Stomach (tissue), 9 donors: Measurements from ENCODE around the gene FOSL1. TPM values are rescaled to one million over a fixed set of nuclear protein-coding genes. Genes with fewer than 3 reads are reported as not detected.

Experiments
- DNase-seq, 2 donors: peaks; one replicate each; pipeline versions ENCODE4 v3.0.0 to v3.0.0-alpha.2; 2013 to 2019
- H3K27ac ChIP-seq, 5 donors: fragments of 200-600 bp in 4 of 5; sonication (generic) in 4 of 5; one replicate each; pipeline ENCODE4 v1.5.1; 2013 to 2019; ENCODE audit warnings: mild to moderate bottlenecking in 1 of 5, moderate library complexity in 1 of 5
- H3K27me3 ChIP-seq, 3 donors: fragments of 200-600 bp; sonication (generic); one replicate each; pipeline ENCODE4 v1.5.1; 2017 to 2019; ENCODE audit warnings: mixed run types in 1 of 3
- H3K36me3 ChIP-seq, 4 donors: fragments of 200-600 bp; sonication (generic); 1 replicate in 3 of 4; 2 replicates in 1 of 4; pipeline ENCODE4 v1.5.1; 2016 to 2019
- H3K4me1 ChIP-seq, 4 donors: fragments of 200-600 bp; sonication (generic); one replicate each; pipeline ENCODE4 v1.5.1; 2016 to 2019
- H3K4me3 ChIP-seq, 4 donors: fragments of 200-600 bp; sonication (generic) in 3 of 4; one replicate each; pipeline ENCODE4 v1.5.1; 2016 to 2019; ENCODE audit warnings: mild to moderate bottlenecking in 1 of 4
- H3K9me3 ChIP-seq, 4 donors: fragments of 200-600 bp; sonication (generic); one replicate each; pipeline ENCODE4 v1.5.1; 2016 to 2019
- CTCF ChIP-seq, 7 experiments: fragments of 450-650 bp in 4 of 7; fragments of 200-600 bp in 3 of 7; sonication (generic) in 3 of 7; IDR thresholded peaks; one replicate each; pipeline ENCODE4 v1.5.1; 2016 to 2019; ENCODE audit warnings: antibody characterized with exemption in 7 of 7, control low read depth in 2 of 7, mild to moderate bottlenecking in 1 of 7
- EP300 ChIP-seq: sonication (generic); formaldehyde crosslinking; IDR thresholded peaks from one replicate; pipeline ENCODE4 v1.6.1; 2017; ENCODE audit warnings: antibody characterized with exemption
- POLR2A ChIP-seq, 4 donors: fragments of 450-650 bp; IDR thresholded peaks; one replicate each; pipeline ENCODE4 v1.6.1; 2016; ENCODE audit warnings: antibody characterized with exemption in 4 of 4, control low read depth in 2 of 4, mild to moderate bottlenecking in 1 of 4, moderate library complexity in 1 of 4
- POLR2AphosphoS5 ChIP-seq, 3 donors: sonication (generic); formaldehyde crosslinking; IDR thresholded peaks; one replicate each; pipeline ENCODE4 v1.6.1; 2016; ENCODE audit warnings: antibody characterized with exemption in 3 of 3
- WGBS, 5 donors: extraction: QIAGEN DNeasy Blood & Tissue Kit in 3 of 5; methylation state at CpG; one replicate each; pipeline versions ENCODE4 v1.1.5 to v1.1.7; 2013 to 2018; 5-methylcytosine and 5-hydroxymethylcytosine counted together
- intact Hi-C: fragments of 100-400 bp; cut with DNase I; formaldehyde crosslinking; loops from one replicate; pipeline ENCODE4 v1.15.1; 2023; ENCODE audit warnings: low total_unique reads
- polyA plus RNA-seq, 3 donors: library from polyadenylated mRNA; stranded (reverse); fragments of 200-250 nt; gene quantifications; one replicate each; pipeline ENCODE4 v1.2.3, GENCODE V29; 2013
- total RNA-seq, 5 donors: library from RNA; depleted of rRNA; stranded (reverse); fragments of >200 nt; gene quantifications; one replicate each; pipeline versions ENCODE4 v1.1.0 to v1.2.3, GENCODE V29; 2014 to 2016
- donor health status: healthy with polysubstance abuse.
- donor health status: Bipolar disorder and iron deficiency.
- donor health status: healthy.

The FOSL1 gene
- total and polyA plus RNA-seq, 8 donors: 1.7 to 43.3 (median 10.6) TPM; not detected in 2

GRCh38 chr11:65912845-65913244 is 12.7 kb upstream of the FOSL1 start:
- Histone ChIP-seq H3K9me3 (no peaks in the 10 kb centered on the region), H3K27me3 (no peaks in the 10 kb centered on the region), H3K4me1 (peaks cover 40 to 55% (median 45%) of the 10 kb centered on the region in 4 donors), H3K4me3 (no peak overlapping the region), H3K36me3 (peaks cover 0 to 6% (median 0%) of the 10 kb centered on the region in 4 donors), H3K27ac (peak overlapping the region in 2 of 5 donors; percentile 26 to 29)
- WGBS, 5 donors: 25 to 61% (median 51%) methylated on average over 4 of the region's 4 CpGs
- DNase-seq: peak in 1 of 2 donors; percentile 29
- TF ChIP-seq POLR2A (IDR thresholded peaks at IDR 0.05) (no peak), CTCF (IDR thresholded peaks at IDR 0.05) (no peak), POLR2AphosphoS5 (IDR thresholded peaks at IDR 0.05) (no peak), EP300 (no peak)
- intact Hi-C loops: no loop called here

GRCh38 chr11:65911682-65912568 is 11.7 kb upstream of the FOSL1 start:
- peak in 1 of 2 donors; percentile 83 for DNase-seq
- no peaks in the 10 kb centered on the region for H3K27me3 ChIP-seq
- H3K4me3 ChIP-seq: no peak overlapping the region
- intact Hi-C loops: no loop called here
- H3K4me1 ChIP-seq: peaks cover 31 to 46% (median 35%) of the 10 kb centered on the region in 4 donors
- no peaks in the 10 kb centered on the region for H3K9me3 ChIP-seq
- WGBS, 5 donors: 19 to 29% (median 22%) methylated on average over 14 of the region's 14 CpGs
- no peaks in the 10 kb centered on the region for H3K36me3 ChIP-seq
- H3K27ac ChIP-seq: peak overlapping the region; percentile 3 to 68 (median 21)
- peak in 1 of 7 experiments; percentile 22 for TF ChIP-seq CTCF (IDR thresholded peaks at IDR 0.05)
- peak in 2 of 3 donors; percentile 18 to 27 for TF ChIP-seq POLR2AphosphoS5 (IDR thresholded peaks at IDR 0.05)
- no peak for TF ChIP-seq POLR2A (IDR thresholded peaks at IDR 0.05)
- no peak for TF ChIP-seq EP300

GRCh38 chr11:65907878-65908277 is 7.7 kb upstream of the FOSL1 start:
- 76 to 93% (median 89%) methylated on average over 6 of the region's 6 CpGs for WGBS, 5 donors
- H3K4me1 ChIP-seq: peaks cover 11 to 25% (median 12%) of the 10 kb centered on the region in 4 donors
- intact Hi-C loops: no loop called here
- no peaks in the 10 kb centered on the region for H3K27me3 ChIP-seq
- no peak for TF ChIP-seq POLR2A (IDR thresholded peaks at IDR 0.05)
- TF ChIP-seq EP300: no peak
- TF ChIP-seq CTCF (IDR thresholded peaks at IDR 0.05): no peak
- TF ChIP-seq POLR2AphosphoS5 (IDR thresholded peaks at IDR 0.05): no peak
- no peak overlapping the region for H3K27ac ChIP-seq
- H3K4me3 ChIP-seq: no peak overlapping the region
- H3K9me3 ChIP-seq: no peaks in the 10 kb centered on the region
- DNase-seq: no peak
- no peaks in the 10 kb centered on the region for H3K36me3 ChIP-seq

- intact Hi-C loops: no loop called here
- no peaks in the 10 kb centered on the region for H3K27me3 ChIP-seq
These were observed 6.4 kb upstream of the FOSL1 start for GRCh38 chr11:65906602-65907001.

More at GRCh38 chr11:65906602-65907001, 6.4 kb upstream of the FOSL1 start:
- Histone ChIP-seq H3K4me3 (no peak overlapping the region), H3K9me3 (no peaks in the 10 kb centered on the region), H3K27ac (no peak overlapping the region), H3K36me3 (no peaks in the 10 kb centered on the region), H3K4me1 (peaks cover 5 to 12% (median 6%) of the 10 kb centered on the region in 4 donors)
- WGBS, 5 donors: 76 to 84% (median 81%) methylated on average over 5 of the region's 5 CpGs
- TF ChIP-seq POLR2A (IDR thresholded peaks at IDR 0.05) (no peak), EP300 (no peak), CTCF (IDR thresholded peaks at IDR 0.05) (no peak), POLR2AphosphoS5 (IDR thresholded peaks at IDR 0.05) (no peak)
- no peak for DNase-seq
